Thyroid gland (tissue), 4 donors: ENCODE data around the gene PRDM7. TPM values are rescaled to one million over a fixed set of nuclear protein-coding genes. Genes with fewer than 3 reads are reported as not detected.
A peak's percentile ranks its signal among the peaks of the same experiment; 100 is the strongest.

Experiments used
- DNase-seq, 2 donors: peaks; one replicate each; pipeline ENCODE4 v3.0.0-alpha.2; 2019
- H3K27ac ChIP-seq, 3 donors: fragments of 200-600 bp; sonication (generic); 1 replicate in 2 of 3; 2 replicates in 1 of 3; pipeline ENCODE4 v1.5.1; 2016 to 2019; ENCODE audit warnings: mild to moderate bottlenecking in 1 of 3, moderate library complexity in 1 of 3
- H3K27me3 ChIP-seq: fragments of 200-600 bp; sonication (generic); one replicate; pipeline ENCODE4 v1.5.1; 2019
- H3K36me3 ChIP-seq, 2 donors: fragments of 200-600 bp; sonication (generic); one replicate each; pipeline ENCODE4 v1.5.1; 2016 to 2019
- H3K4me1 ChIP-seq, 2 donors: fragments of 200-600 bp; sonication (generic); one replicate each; pipeline ENCODE4 v1.5.1; 2017 to 2019
- H3K4me3 ChIP-seq, 3 donors: fragments of 200-600 bp; sonication (generic); replicated peaks in 1 of 3; 1 replicate in 2 of 3; 2 replicates in 1 of 3; pipeline ENCODE4 v1.5.1; 2016; ENCODE audit warnings: mild to moderate bottlenecking in 1 of 3
- H3K9me3 ChIP-seq: fragments of 200-600 bp; sonication (generic); one replicate; pipeline ENCODE4 v1.5.1; 2017
- CTCF ChIP-seq, 6 experiments: fragments of 200-600 bp in 3 of 6; fragments of 450-650 bp in 3 of 6; sonication (generic) in 3 of 6; IDR thresholded peaks; one replicate each; pipeline ENCODE4 v1.5.1; 2016 to 2019; ENCODE audit warnings: antibody characterized with exemption in 6 of 6, mild to moderate bottlenecking in 2 of 6, inconsistent platforms in 1 of 6, moderate library complexity in 1 of 6
- POLR2A ChIP-seq, 2 donors: fragments of 450-650 bp; IDR thresholded peaks; one replicate each; pipeline ENCODE4 v1.6.1; 2017; ENCODE audit warnings: antibody characterized with exemption in 2 of 2, mild to moderate bottlenecking in 2 of 2, moderate library complexity in 1 of 2
- WGBS, 2 donors: methylation state at CpG; one replicate each; pipeline ENCODE4 v1.1.5; 2017; 5-methylcytosine and 5-hydroxymethylcytosine counted together
- intact Hi-C: fragments of 100-400 bp; cut with DNase I; formaldehyde crosslinking; loops from one replicate; pipeline ENCODE4 v1.15.1; 2023
- total RNA-seq, 4 donors: library from RNA; depleted of rRNA; stranded (reverse); fragments of >200 nt; gene quantifications; one replicate each; pipeline ENCODE4 v1.2.3, GENCODE V29; 2016

Gene PRDM7
- total RNA-seq, 4 donors from 2014 or later: not detected

- Histone ChIP-seq H3K4me3 (no peak overlapping the region), H3K27ac (no peak overlapping the region), H3K9me3 (no peaks in the 10 kb centered on the region), H3K4me1 (no peaks in the 10 kb centered on the region), H3K27me3 (no peaks in the 10 kb centered on the region), H3K36me3 (peaks cover 35% of the 10 kb centered on the region in 2 donors)
- no peak for DNase-seq
- intact Hi-C loops: no loop called here
- WGBS, 2 donors: 94 to 95% methylated on average over 19 of the region's 19 CpGs
- TF ChIP-seq CTCF (IDR thresholded peaks at IDR 0.05) (no peak), POLR2A (IDR thresholded peaks at IDR 0.05) (no peak)
These were observed 45.8 kb downstream of the PRDM7 start for GRCh38 chr16:90031186-90031930.

- 91 to 93% methylated on average over 3 to 10 of the region's 12 CpGs for WGBS, 2 donors
- TF ChIP-seq CTCF (IDR thresholded peaks at IDR 0.05): no peak
- no peak for TF ChIP-seq POLR2A (IDR thresholded peaks at IDR 0.05)
- Histone ChIP-seq H3K4me1 (no peaks in the 10 kb centered on the region), H3K27me3 (no peaks in the 10 kb centered on the region), H3K4me3 (no peak overlapping the region), H3K27ac (no peak overlapping the region), H3K9me3 (no peaks in the 10 kb centered on the region), H3K36me3 (peaks cover 21 to 22% of the 10 kb centered on the region in 2 donors)
- DNase-seq: no peak
- intact Hi-C loops: no loop called here
These were observed 48.1 kb downstream of the PRDM7 start for GRCh38 chr16:90028985-90029384.

GRCh38 chr16:90027611-90028010 lies 49.5 kb downstream of the PRDM7 start:
- peaks cover 4 to 8% of the 10 kb centered on the region in 2 donors for H3K4me1 ChIP-seq
- H3K27me3 ChIP-seq: no peaks in the 10 kb centered on the region
- no peaks in the 10 kb centered on the region for H3K9me3 ChIP-seq
- H3K4me3 ChIP-seq: no peak overlapping the region
- TF ChIP-seq CTCF (IDR thresholded peaks at IDR 0.05): no peak
- TF ChIP-seq POLR2A (IDR thresholded peaks at IDR 0.05): no peak
- DNase-seq: no peak
- intact Hi-C loops: no loop called here
- peaks cover 14 to 18% of the 10 kb centered on the region in 2 donors for H3K36me3 ChIP-seq
- no peak overlapping the region for H3K27ac ChIP-seq
- 96 to 97% methylated on average over 17 of the region's 17 CpGs for WGBS, 2 donors

DNA sequence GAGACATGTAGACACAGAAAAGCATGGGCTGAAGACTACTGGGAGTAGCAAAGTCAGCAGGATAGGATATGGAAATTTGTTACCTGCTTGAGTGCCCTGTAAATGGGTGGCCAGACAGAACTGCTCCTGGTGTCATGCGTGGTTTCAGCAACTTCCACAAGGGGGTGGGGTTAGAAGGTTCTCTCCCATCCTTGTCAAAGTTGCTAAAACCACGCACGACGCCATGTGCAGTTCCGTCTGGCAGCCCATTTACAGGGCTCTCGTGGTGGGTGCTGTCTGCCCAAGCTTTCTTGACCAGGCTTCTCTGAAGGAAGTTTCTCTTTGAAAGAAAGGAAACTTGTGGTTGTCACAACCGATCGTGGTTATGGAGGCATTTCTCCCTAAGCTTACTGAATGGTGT lies 51.0 kb downstream of the PRDM7 start:
- DNase-seq: no peak
- H3K4me3 ChIP-seq: no peak overlapping the region
- no peaks in the 10 kb centered on the region for H3K27me3 ChIP-seq
- WGBS, 2 donors: 86 to 89% methylated on average over 8 of the region's 8 CpGs
- intact Hi-C loops: no loop called here
- H3K36me3 ChIP-seq: peaks cover 1 to 5% of the 10 kb centered on the region in 2 donors
- peaks cover 8 to 14% of the 10 kb centered on the region in 2 donors for H3K4me1 ChIP-seq
- TF ChIP-seq POLR2A (IDR thresholded peaks at IDR 0.05) (no peak), CTCF (IDR thresholded peaks at IDR 0.05) (no peak)
- H3K9me3 ChIP-seq: no peaks in the 10 kb centered on the region
- H3K27ac ChIP-seq: no peak overlapping the region

GRCh38 chr16:90023078-90023447 lies 54.1 kb downstream of the PRDM7 start:
- TF ChIP-seq CTCF (IDR thresholded peaks at IDR 0.05) (no peak), POLR2A (IDR thresholded peaks at IDR 0.05) (no peak)
- Histone ChIP-seq H3K9me3 (no peaks in the 10 kb centered on the region), H3K27ac (peak overlapping the region in 1 of 3 donors; percentile 43), H3K4me3 (peak overlapping the region; percentile 45 to 56 (median 46)), H3K27me3 (no peaks in the 10 kb centered on the region), H3K4me1 (peaks cover 20 to 27% of the 10 kb centered on the region in 2 donors), H3K36me3 (peaks cover 0 to 4% of the 10 kb centered on the region in 2 donors)
- intact Hi-C loops: no loop called here
- peak; percentile 25 to 27 for DNase-seq
- WGBS, 2 donors: 0 to 18% methylated on average over 2 to 3 of the region's 7 CpGs
